Lower lobe of right lung (tissue), 2 donors: Measurements from ENCODE around the gene ZNF609. TPM values are rescaled to one million over a fixed set of nuclear protein-coding genes. Genes with fewer than 3 reads are reported as not detected.

ENCODE experiments used
- ATAC-seq, 2 donors: fragments of 200-7000 bp; cut with Tn5 transposase; one replicate each; pipeline ENCODE4 v1.9.1; 2020 to 2022; ENCODE audit warnings: mild to moderate bottlenecking in 2 of 2, moderate library complexity in 2 of 2
- DNase-seq: peaks from one replicate; pipeline ENCODE4 v3.0.0-alpha.2; 2020
- H3K27ac ChIP-seq: fragments of 200-600 bp; one replicate; pipeline ENCODE4 v1.8.0; 2022
- H3K27me3 ChIP-seq: fragments of 200-600 bp; one replicate; pipeline ENCODE4 v1.8.0; 2022; ENCODE audit warnings: low read depth
- H3K36me3 ChIP-seq: fragments of 200-600 bp; one replicate; pipeline ENCODE4 v1.8.0; 2022; ENCODE audit warnings: mild to moderate bottlenecking
- H3K4me1 ChIP-seq: fragments of 200-600 bp; one replicate; pipeline ENCODE4 v1.8.0; 2022
- H3K4me3 ChIP-seq: fragments of 200-600 bp; one replicate; pipeline ENCODE4 v1.8.0; 2022; ENCODE audit warnings: mild to moderate bottlenecking
- H3K9me3 ChIP-seq: fragments of 200-600 bp; one replicate; pipeline ENCODE4 v1.8.0; 2022
- intact Hi-C: fragments of 100-400 bp; cut with DNase I; formaldehyde crosslinking; loops from one replicate; pipeline ENCODE4 v1.11.0; 2022
- total RNA-seq: library from RNA; stranded (reverse); fragmentation: NEBNext Ultra II Directional; extraction: Animal tissue kit (Norgen Biotek cat#: 25700); gene quantifications from one replicate; pipeline ENCODE4 v1.2.1, GENCODE V29; 2021
- TF ChIP-seq, protein P1 (sequence below): fragments of 200-600 bp; IDR thresholded peaks from one replicate; pipeline ENCODE4 v1.8.0; 2022; ENCODE audit warnings: antibody characterized with exemption, mild to moderate bottlenecking
- donor health status: DM: no; HTN: yes; CAD: no; lungs with severe emphysema.

ZNF609 gene
- total RNA-seq, 1 donor from 2014 or later: 45.3 TPM

DNA sequence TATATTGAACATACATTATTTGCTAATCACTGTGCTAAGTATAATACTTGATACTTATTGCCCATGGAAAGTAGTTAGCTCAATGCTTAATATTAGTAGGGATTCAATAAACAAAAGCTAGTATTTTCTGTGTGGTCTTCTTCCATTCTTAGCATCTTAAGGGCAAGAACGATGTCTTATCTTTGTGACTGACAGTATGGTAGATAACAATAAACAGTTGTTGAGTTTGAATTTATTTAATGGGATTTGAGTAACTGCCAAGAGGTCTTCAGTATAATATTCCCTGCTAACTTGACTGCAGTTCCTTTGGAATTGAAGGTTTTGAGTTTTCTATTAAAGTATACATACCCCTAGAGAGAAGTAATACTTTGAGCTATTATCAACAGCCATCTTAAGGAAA, 70.1 kb downstream of the ZNF609 start:
- ATAC-seq: no peak
- TF ChIP-seq, protein P1, sequence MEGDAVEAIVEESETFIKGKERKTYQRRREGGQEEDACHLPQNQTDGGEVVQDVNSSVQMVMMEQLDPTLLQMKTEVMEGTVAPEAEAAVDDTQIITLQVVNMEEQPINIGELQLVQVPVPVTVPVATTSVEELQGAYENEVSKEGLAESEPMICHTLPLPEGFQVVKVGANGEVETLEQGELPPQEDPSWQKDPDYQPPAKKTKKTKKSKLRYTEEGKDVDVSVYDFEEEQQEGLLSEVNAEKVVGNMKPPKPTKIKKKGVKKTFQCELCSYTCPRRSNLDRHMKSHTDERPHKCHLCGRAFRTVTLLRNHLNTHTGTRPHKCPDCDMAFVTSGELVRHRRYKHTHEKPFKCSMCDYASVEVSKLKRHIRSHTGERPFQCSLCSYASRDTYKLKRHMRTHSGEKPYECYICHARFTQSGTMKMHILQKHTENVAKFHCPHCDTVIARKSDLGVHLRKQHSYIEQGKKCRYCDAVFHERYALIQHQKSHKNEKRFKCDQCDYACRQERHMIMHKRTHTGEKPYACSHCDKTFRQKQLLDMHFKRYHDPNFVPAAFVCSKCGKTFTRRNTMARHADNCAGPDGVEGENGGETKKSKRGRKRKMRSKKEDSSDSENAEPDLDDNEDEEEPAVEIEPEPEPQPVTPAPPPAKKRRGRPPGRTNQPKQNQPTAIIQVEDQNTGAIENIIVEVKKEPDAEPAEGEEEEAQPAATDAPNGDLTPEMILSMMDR: no peak
- intact Hi-C loops: no loop called here
- Histone ChIP-seq H3K4me1 (peaks cover 5% of the 10 kb centered on the region), H3K9me3 (no peaks in the 10 kb centered on the region), H3K4me3 (no peak overlapping the region), H3K27me3 (no peaks in the 10 kb centered on the region), H3K27ac (no peak overlapping the region), H3K36me3 (no peaks in the 10 kb centered on the region)
- DNase-seq: no peak

DNA sequence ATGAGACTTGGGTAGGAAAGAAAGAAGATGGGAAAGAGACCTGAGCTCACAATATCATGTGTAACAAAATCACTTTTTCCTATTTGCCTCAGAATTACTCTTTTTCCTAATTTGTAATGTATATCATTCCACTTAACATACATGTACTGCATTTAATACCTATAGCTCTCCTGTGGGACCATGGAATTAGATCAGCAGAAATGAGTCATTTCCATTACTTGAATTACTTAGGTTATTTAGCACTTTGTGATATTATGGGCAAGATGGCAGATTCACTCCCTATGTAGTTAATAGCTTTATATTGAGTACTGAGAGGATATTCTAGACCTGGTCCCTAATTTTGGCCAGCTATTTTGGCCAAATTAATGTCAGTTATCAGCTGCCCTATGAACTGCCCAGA, 70.5 kb downstream of the ZNF609 start:
- H3K9me3 ChIP-seq: no peaks in the 10 kb centered on the region
- TF ChIP-seq, protein P1: no peak
- intact Hi-C loops: no loop called here
- no peaks in the 10 kb centered on the region for H3K27me3 ChIP-seq
- no peak overlapping the region for H3K27ac ChIP-seq
- no peak for ATAC-seq
- H3K4me3 ChIP-seq: no peak overlapping the region
- H3K36me3 ChIP-seq: no peaks in the 10 kb centered on the region
- DNase-seq: no peak
- H3K4me1 ChIP-seq: peaks cover 9% of the 10 kb centered on the region

DNA sequence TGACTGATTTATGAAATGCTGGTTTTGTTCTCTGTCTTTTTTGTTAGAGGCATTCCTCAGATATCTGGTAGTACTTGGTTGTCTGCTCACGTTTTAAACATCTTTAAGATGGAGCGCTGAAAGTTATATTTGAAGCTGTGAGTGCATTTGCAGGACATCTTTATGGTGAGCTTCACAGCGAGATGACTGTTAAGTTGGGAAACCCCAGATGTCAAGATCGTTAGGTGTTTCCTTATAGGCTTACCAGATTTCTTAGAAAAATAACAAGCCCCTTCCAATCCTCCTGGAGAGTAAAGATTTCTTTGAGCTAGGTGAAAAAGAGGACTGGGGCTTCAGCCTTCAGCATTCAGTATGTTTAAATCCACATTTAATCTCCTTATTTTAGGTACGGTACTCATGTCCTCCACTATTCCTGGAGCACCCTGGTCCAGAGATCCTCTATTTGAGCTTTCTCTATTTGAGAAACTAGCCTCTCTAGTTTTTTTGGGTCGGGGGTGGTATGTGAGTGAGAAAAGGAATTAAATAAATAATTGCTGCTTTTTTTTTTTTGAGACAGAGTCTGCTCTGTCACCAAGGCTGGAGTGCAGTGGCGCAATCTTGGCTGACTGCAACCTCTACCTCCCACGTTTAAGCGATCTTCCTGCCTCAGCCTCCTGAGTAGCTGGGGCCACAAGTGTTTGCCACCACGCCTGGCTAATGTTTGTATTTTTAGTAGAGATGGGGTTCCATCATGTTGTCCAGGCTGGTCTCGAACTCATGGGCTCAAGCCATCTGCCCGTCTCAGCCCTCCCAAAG, 72.3 kb downstream of the ZNF609 start:
- no peak overlapping the region for H3K4me3 ChIP-seq
- peak; percentile 69 for DNase-seq
- H3K27ac ChIP-seq: no peak overlapping the region
- TF ChIP-seq, protein P1: no peak
- peak in 1 of 2 donors; percentile 37 for ATAC-seq
- H3K27me3 ChIP-seq: no peaks in the 10 kb centered on the region
- no peaks in the 10 kb centered on the region for H3K36me3 ChIP-seq
- H3K9me3 ChIP-seq: no peaks in the 10 kb centered on the region
- intact Hi-C loops: no loop called here
- peaks cover 9% of the 10 kb centered on the region for H3K4me1 ChIP-seq

DNA sequence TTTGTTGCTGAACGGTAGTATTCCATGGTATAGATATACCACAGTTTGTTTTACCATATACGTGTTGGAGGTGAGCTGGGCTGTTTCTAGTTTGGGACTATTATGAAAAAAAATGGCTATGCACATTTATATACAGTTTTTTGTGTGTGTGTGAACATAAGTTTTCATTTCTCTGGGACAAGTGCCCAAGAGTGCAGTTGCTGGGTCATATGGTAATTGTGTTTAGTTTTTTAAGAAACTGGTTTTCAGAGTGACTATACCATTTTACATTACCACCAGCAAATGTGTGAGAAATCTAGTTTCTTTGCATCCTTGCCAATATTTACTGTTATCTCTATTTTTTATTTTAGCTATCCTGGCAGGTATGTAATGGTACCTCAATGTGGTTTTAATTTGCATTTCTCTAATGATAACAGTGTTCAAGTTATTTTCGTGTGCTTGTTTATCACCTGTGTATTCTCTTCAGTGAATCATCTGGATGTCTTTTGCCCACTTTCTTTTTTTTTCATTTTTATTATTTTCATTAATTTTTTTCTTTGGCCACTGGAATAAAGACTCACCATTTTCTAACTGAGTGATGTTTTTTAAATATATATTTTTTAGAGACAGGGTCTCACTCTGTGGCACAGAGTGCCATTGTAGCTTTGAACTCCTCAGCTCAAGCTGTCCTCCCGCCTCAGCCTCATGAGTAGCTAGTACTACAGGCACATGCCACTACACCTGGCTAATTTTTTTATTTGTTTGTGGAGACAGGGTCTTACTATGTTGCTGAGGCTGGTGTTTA, 75.3 kb downstream of the ZNF609 start:
- Histone ChIP-seq H3K27me3 (no peaks in the 10 kb centered on the region), H3K36me3 (no peaks in the 10 kb centered on the region), H3K4me1 (peaks cover 9% of the 10 kb centered on the region), H3K4me3 (no peak overlapping the region), H3K9me3 (no peaks in the 10 kb centered on the region), H3K27ac (no peak overlapping the region)
- DNase-seq: no peak
- peak in 1 of 2 donors; percentile 13 for ATAC-seq
- TF ChIP-seq, protein P1: no peak
- intact Hi-C loops: no loop called here

DNA sequence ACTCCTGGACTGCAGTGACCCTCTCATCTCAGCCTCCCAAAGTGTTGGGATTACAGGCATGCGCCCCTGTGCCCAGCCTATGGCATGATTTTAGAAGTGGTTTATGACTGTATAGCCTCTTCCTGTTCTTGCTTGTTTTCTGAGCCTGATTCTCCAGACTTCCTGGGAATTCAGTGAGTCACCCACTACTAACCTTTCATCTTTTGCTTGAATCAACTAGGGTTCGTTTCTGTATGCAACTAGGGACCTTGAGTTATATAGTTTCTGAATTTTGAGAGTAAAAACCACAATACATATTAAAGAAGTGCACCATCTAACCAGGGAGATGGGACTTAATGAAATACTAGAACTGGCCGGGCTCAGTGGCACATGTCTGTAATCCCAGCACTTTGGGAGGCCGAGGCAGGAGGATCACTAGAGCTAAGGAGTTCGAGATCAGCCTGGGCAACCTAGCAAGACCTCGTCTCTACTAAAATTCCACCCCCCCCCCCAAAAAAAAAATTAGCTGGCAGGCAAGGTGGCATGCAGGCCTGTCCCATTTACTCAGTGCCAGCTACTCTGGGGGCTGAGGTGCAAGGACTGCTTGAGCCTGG, 76.0 kb downstream of the ZNF609 start:
- Histone ChIP-seq H3K27me3 (no peaks in the 10 kb centered on the region), H3K9me3 (no peaks in the 10 kb centered on the region), H3K4me3 (no peak overlapping the region), H3K27ac (no peak overlapping the region), H3K36me3 (no peaks in the 10 kb centered on the region), H3K4me1 (peaks cover 9% of the 10 kb centered on the region)
- DNase-seq (no peak), ATAC-seq (peak; percentile 39 to 66)
- TF ChIP-seq, protein P1: no peak
- intact Hi-C loops: no loop called here
